Calu3 (cell line): ENCODE results near the gene P2RY12. TPM values are rescaled to one million over a fixed set of nuclear protein-coding genes. Genes with fewer than 3 reads are reported as not detected.

ENCODE experiments used
- BruUV-seq: library from RNA; stranded (reverse); fragments of 400-500 nt; replicated peaks from 2 replicates; lab custom pipeline; 2021; lab: Mats Ljungman, UMichigan
- CTCF ChIA-PET: fragments of 300-600 bp; sonication (Branson Sonifier 250); formaldehyde crosslinking; loops from one replicate; lab custom pipeline; 2022; ENCODE audit warnings: antibody characterized with exemption; lab: Charles Lee
- DNase-seq: peaks from one replicate; pipeline ENCODE4 v3.0.0; 2022
- H3K27ac Mint-ChIP-seq: one replicate; pipeline ENCODE4 v1.8.0; 2022; ENCODE audit warnings: mixed read lengths; ENCODE audit not compliant: unreplicated experiment
- H3K27me3 Mint-ChIP-seq: one replicate; pipeline ENCODE4 v1.8.0; 2022; ENCODE audit warnings: mixed read lengths; ENCODE audit not compliant: unreplicated experiment
- H3K36me3 Mint-ChIP-seq: one replicate; pipeline ENCODE4 v1.8.0; 2022; ENCODE audit warnings: mild to moderate bottlenecking, moderate library complexity, mixed read lengths; ENCODE audit not compliant: insufficient read depth, unreplicated experiment
- H3K4me1 Mint-ChIP-seq: one replicate; pipeline ENCODE4 v1.8.0; 2022; ENCODE audit warnings: mild to moderate bottlenecking, low read depth, mixed read lengths; ENCODE audit not compliant: unreplicated experiment
- H3K4me3 Mint-ChIP-seq: one replicate; pipeline ENCODE4 v1.8.0; 2022; ENCODE audit warnings: mild to moderate bottlenecking, low read depth, moderate library complexity, mixed read lengths; ENCODE audit not compliant: unreplicated experiment
- H3K9me3 Mint-ChIP-seq: one replicate; pipeline ENCODE4 v1.8.0; 2022; ENCODE audit warnings: low read depth, mixed read lengths; ENCODE audit not compliant: unreplicated experiment
- intact Hi-C: fragments of 100-400 bp; cut with micrococcal nuclease; formaldehyde crosslinking; loops from one replicate; pipeline ENCODE4 v1.10.0; 2022; ENCODE audit not compliant: unreplicated experiment
- total RNA-seq: library from RNA; stranded (reverse); gene quantifications from 2 replicates; pipeline ENCODE4 v1.2.3, GENCODE V29; 2022
- TF ChIP-seq, protein P1 (sequence below): fragments of 200-600 bp; IDR thresholded peaks from one replicate; pipeline ENCODE4 v1.8.0; 2022; ENCODE audit warnings: antibody characterized with exemption; ENCODE audit not compliant: unreplicated experiment

Gene P2RY12
- total RNA-seq, 1 experiment from 2014 or later, result not detected

DNA sequence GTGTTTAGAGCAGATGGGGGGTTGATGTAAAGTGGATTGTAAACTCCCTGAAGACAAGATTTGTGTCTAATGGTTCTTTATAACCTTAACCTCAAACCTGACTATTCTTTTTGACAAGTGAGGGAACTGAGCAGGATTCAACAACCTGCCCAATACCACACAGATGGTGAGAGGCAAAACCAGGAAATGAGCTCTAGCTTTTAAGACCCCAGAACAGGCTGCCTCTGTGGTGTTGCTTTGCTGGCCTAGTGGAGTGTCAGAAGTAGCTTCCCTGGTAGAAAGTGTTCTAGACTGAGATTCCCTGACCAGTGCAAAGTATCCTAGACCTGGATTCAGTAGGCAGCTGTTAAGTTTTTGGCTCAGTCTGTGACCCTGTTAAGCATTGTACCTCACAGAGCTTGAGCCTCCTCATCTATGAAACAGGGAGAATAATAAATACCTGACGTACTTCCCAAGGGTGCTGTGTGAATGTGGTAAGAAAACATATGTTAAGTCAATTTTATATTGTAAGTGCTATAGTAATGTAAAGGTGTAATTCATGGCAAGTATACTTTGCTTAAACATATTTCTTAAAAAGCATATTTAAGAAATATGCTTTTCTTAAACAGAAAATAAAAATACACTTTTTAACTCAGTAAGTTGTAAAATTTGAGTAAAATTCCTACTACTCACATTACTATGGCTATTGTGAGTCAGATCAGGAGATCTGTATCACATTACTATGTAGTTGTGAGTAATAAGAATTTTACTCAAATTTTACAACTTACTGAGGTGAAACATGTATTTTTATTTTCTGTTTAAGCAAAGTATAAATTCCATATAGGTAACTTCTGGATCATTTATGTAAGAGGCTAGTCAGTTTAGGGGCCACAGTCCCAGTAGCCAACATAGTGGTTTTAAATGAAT, 76.7 kb downstream of the P2RY12 start:
- H3K9me3 Mint-ChIP-seq, result no peaks in the 10 kb centered on the region
- intact Hi-C loops, result loop anchor here (1.0 to 5.0 kb wide), 2 partner anchors 8 to 529 kb away; partner anchors contain the start of gene GPR87

DNA sequence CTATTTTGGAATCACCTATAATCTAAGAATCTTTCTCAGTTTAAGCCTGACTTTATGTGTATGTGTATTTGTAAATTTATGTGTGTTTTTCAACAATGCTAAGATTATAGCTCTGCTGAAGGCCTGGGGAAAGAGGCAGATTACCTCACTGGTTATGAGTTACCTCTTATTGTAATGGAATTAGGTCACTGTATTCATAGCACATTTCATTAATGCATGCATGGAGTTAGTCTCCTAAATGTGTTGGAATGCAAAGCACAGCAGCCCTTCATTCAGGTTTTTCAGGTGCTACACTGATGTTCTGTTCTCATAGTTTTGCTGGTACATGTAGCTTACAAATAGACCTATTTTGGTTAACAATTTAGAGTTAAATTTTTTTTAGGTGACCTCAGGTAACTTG, 77.4 kb downstream of the P2RY12 start:
- Mint-ChIP-seq H3K27ac (peak overlapping the region; percentile 28), H3K27me3 (no peaks in the 10 kb centered on the region), H3K36me3 (no peaks in the 10 kb centered on the region), H3K9me3 (no peaks in the 10 kb centered on the region), H3K4me1 (peaks cover 53% of the 10 kb centered on the region), H3K4me3 (no peak overlapping the region)
- CTCF ChIA-PET, result interaction anchor here (0.6 to 0.7 kb wide), 2 partner anchors 447 to 647 kb away, joined by 4 read pairs; no protein-coding TSS in a partner anchor
- intact Hi-C loops, result loop anchor here (1.0 to 5.0 kb wide), 2 partner anchors 9 to 530 kb away; partner anchors contain the start of gene GPR87
- TF ChIP-seq, protein P1, sequence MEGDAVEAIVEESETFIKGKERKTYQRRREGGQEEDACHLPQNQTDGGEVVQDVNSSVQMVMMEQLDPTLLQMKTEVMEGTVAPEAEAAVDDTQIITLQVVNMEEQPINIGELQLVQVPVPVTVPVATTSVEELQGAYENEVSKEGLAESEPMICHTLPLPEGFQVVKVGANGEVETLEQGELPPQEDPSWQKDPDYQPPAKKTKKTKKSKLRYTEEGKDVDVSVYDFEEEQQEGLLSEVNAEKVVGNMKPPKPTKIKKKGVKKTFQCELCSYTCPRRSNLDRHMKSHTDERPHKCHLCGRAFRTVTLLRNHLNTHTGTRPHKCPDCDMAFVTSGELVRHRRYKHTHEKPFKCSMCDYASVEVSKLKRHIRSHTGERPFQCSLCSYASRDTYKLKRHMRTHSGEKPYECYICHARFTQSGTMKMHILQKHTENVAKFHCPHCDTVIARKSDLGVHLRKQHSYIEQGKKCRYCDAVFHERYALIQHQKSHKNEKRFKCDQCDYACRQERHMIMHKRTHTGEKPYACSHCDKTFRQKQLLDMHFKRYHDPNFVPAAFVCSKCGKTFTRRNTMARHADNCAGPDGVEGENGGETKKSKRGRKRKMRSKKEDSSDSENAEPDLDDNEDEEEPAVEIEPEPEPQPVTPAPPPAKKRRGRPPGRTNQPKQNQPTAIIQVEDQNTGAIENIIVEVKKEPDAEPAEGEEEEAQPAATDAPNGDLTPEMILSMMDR, result no peak
- BruUV-seq, result no TSS peak
- no peak for DNase-seq

More for the DNA sequence above, 76.7 kb downstream of the P2RY12 start:
- no peak for DNase-seq
- Mint-ChIP-seq H3K4me1 (peaks cover 48% of the 10 kb centered on the region), H3K36me3 (no peaks in the 10 kb centered on the region), H3K27me3 (no peaks in the 10 kb centered on the region), H3K27ac (peak overlapping the region; percentile 28), H3K4me3 (no peak overlapping the region)
- CTCF ChIA-PET, result interaction anchor here (0.7 kb wide), 2 partner anchors 92 to 447 kb away, joined by 4 to 6 read pairs; no protein-coding TSS in a partner anchor
- BruUV-seq, result no TSS peak
- TF ChIP-seq, protein P1, result no peak

DNA sequence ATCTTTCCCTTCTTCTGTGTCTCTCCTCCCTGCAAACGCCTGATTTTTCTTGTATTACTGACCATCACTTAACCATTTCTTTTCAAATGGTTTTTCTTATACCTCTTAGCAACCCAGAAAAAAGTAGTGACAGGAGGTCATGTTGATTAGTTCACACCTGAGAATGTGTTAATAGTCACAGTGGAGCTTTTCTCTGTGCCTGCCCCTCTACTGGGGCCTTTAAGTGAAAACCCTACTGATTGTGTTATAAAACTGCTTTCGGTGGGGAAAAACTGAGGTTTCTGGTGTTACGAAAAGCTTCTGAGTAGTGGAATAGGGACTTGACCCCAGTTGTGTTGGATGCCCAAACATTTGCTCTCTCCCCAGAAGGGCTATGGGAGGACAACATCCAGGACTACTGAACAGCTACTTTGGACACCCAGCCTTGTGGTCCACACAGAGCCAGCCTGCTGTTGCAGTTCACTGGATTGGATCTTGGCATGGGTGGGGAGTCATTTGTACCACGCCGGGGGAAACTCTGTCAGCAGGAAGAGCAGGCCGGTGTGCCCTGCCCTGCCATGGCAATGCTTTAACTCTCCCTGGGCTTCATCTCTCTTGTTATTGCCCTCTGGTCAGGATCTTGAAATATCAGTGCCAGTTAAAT, 78.3 kb downstream of the P2RY12 start:
- H3K36me3 Mint-ChIP-seq, result no peaks in the 10 kb centered on the region
- CTCF ChIA-PET, result interaction anchor here (1.1 to 2.4 kb wide), 4 partner anchors 10 to 531 kb away, joined by 3 to 27 read pairs (median 8); partner anchors contain the start of gene GPR87
- intact Hi-C loops, result loop anchor here (5.0 kb wide), 1 partner anchor 531 kb away; no protein-coding TSS in a partner anchor
- H3K4me1 Mint-ChIP-seq, result peaks cover 53% of the 10 kb centered on the region
- no peaks in the 10 kb centered on the region for H3K27me3 Mint-ChIP-seq
- no TSS peak for BruUV-seq
- no peak overlapping the region for H3K4me3 Mint-ChIP-seq
- no peak for DNase-seq
- H3K9me3 Mint-ChIP-seq, result no peaks in the 10 kb centered on the region
- H3K27ac Mint-ChIP-seq, result peak overlapping the region; percentile 91
- TF ChIP-seq, protein P1, result no peak

DNA sequence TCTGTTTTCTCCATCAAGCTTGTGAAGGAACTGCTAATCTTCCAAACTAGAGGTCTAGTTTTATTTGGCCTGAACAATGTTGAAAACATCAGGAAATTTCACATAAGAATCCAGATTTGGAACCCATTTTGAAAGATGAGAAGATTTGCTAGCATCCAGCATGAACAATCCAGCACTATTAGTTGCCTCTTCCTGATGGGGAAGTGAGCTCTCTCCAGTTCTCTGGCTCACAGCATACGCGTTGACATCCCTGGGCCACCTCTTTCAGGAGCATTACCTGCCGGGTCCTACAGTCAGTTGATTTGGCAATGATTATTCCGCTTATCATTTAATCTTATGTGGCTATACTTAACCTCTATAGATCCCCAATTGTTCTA, 78.8 kb downstream of the P2RY12 start:
- CTCF ChIA-PET, result interaction anchor here (0.5 to 2.4 kb wide), 6 partner anchors 11 to 1898 kb away, joined by 3 to 27 read pairs (median 5); partner anchors contain the start of gene GPR87
- Mint-ChIP-seq H3K27me3 (no peaks in the 10 kb centered on the region), H3K27ac (peak overlapping the region; percentile 91), H3K4me1 (peaks cover 53% of the 10 kb centered on the region), H3K4me3 (peak overlapping the region; percentile 50), H3K9me3 (no peaks in the 10 kb centered on the region), H3K36me3 (no peaks in the 10 kb centered on the region)
- intact Hi-C loops, result loop anchor here (1.0 to 5.0 kb wide), 2 partner anchors 22 to 532 kb away; no protein-coding TSS in a partner anchor
- DNase-seq, result no peak
- BruUV-seq, result no TSS peak
- TF ChIP-seq, protein P1, result no peak
